ENCODE measurements around the gene RAMP1. TPM values are rescaled to one million over a fixed set of nuclear protein-coding genes. Genes with fewer than 3 reads are reported as not detected.
"Not testable (repeated sequence)": the region's sequence is repeated elsewhere in the genome, so short reads cannot be mapped to it uniquely, and the experiment has no call there.

RAMP1 gene
- total RNA-seq (2014; rRNA removed; shearing (Covaris generic); ENCODE audit: low replicate concordance) = not detected in 2 replicates

- DNase-seq (ENCODE audit: low read depth) = no peak
- in situ Hi-C loops (cut with HindIII; ENCODE audit: low pct_unique_long_range_greater_than_20kb, low sequenced_read_pairs) = no loop called here
These were observed at the start of gene RAMP1 for GRCh38 chr2:237859533-237860272. Gene RAMP1 (plus strand): TSS chr2:237859623. CDS start chr2:237859676, 53 bp downstream.

- in situ Hi-C loops (cut with HindIII; ENCODE audit: low pct_unique_long_range_greater_than_20kb, low sequenced_read_pairs) = no loop called here
- no peak for DNase-seq (ENCODE audit: low read depth)
These were observed 43.8 kb upstream of the RAMP1 start for GRCh38 chr2:237815637-237816036.

GRCh38 chr2:237816531-237816930, 42.9 kb upstream of the RAMP1 start:
- DNase-seq (ENCODE audit: low read depth) = no peak

GRCh38 chr2:237818066-237818473, 41.4 kb upstream of the RAMP1 start:
- in situ Hi-C loops (cut with HindIII; ENCODE audit: low pct_unique_long_range_greater_than_20kb, low sequenced_read_pairs) = no loop called here
- DNase-seq (ENCODE audit: low read depth) = no peak

More at GRCh38 chr2:237816531-237816930, 42.9 kb upstream of the RAMP1 start:
- in situ Hi-C loops (cut with HindIII; ENCODE audit: low pct_unique_long_range_greater_than_20kb, low sequenced_read_pairs) = no loop called here

GRCh38 chr2:237819231-237819630, 40.2 kb upstream of the RAMP1 start:
- in situ Hi-C loops (cut with HindIII; ENCODE audit: low pct_unique_long_range_greater_than_20kb, low sequenced_read_pairs) = no loop called here
- DNase-seq (ENCODE audit: low read depth) = no peak

- in situ Hi-C loops (cut with HindIII; ENCODE audit: low pct_unique_long_range_greater_than_20kb, low sequenced_read_pairs) = no loop called here
- no peak for DNase-seq (ENCODE audit: low read depth)
These were observed 39.0 kb upstream of the RAMP1 start for GRCh38 chr2:237820421-237820820.

GRCh38 chr2:237823544-237823943, 35.9 kb upstream of the RAMP1 start:
- in situ Hi-C loops (cut with HindIII; ENCODE audit: low pct_unique_long_range_greater_than_20kb, low sequenced_read_pairs) = no loop called here

GRCh38 chr2:237824085-237824484, 35.3 kb upstream of the RAMP1 start:
- in situ Hi-C loops (cut with HindIII; ENCODE audit: low pct_unique_long_range_greater_than_20kb, low sequenced_read_pairs) = no loop called here
- no peak for DNase-seq (ENCODE audit: low read depth)

More at GRCh38 chr2:237823544-237823943, 35.9 kb upstream of the RAMP1 start:
- DNase-seq (ENCODE audit: low read depth) = no peak

- in situ Hi-C loops (cut with HindIII; ENCODE audit: low pct_unique_long_range_greater_than_20kb, low sequenced_read_pairs) = no loop called here
- DNase-seq (ENCODE audit: low read depth) = no peak
These were observed 31.9 kb upstream of the RAMP1 start for GRCh38 chr2:237827421-237827987.

GRCh38 chr2:237830522-237830921, 28.9 kb upstream of the RAMP1 start:
- in situ Hi-C loops (cut with HindIII; ENCODE audit: low pct_unique_long_range_greater_than_20kb, low sequenced_read_pairs) = no loop called here

GRCh38 chr2:237833546-237833945, 25.9 kb upstream of the RAMP1 start:
- no peak for DNase-seq (ENCODE audit: low read depth)
- in situ Hi-C loops (cut with HindIII; ENCODE audit: low pct_unique_long_range_greater_than_20kb, low sequenced_read_pairs) = no loop called here

More at GRCh38 chr2:237830522-237830921, 28.9 kb upstream of the RAMP1 start:
- DNase-seq (ENCODE audit: low read depth) = no peak

GRCh38 chr2:237835372-237835771, 24.1 kb upstream of the RAMP1 start:
- in situ Hi-C loops (cut with HindIII; ENCODE audit: low pct_unique_long_range_greater_than_20kb, low sequenced_read_pairs) = no loop called here
- DNase-seq (ENCODE audit: low read depth) = no peak

GRCh38 chr2:237841051-237841450, 18.4 kb upstream of the RAMP1 start:
- in situ Hi-C loops (cut with HindIII; ENCODE audit: low pct_unique_long_range_greater_than_20kb, low sequenced_read_pairs) = no loop called here
- DNase-seq (ENCODE audit: low read depth) = no peak

- in situ Hi-C loops (cut with HindIII; ENCODE audit: low pct_unique_long_range_greater_than_20kb, low sequenced_read_pairs); DNase-seq (ENCODE audit: low read depth): not testable (repeated sequence)
These were observed 10.5 kb upstream of the RAMP1 start for GRCh38 chr2:237848940-237849339.

GRCh38 chr2:237854295-237854694, 5.1 kb upstream of the RAMP1 start:
- no peak for DNase-seq (ENCODE audit: low read depth)
- in situ Hi-C loops (cut with HindIII; ENCODE audit: low pct_unique_long_range_greater_than_20kb, low sequenced_read_pairs) = no loop called here

- no peak for DNase-seq (ENCODE audit: low read depth)
These were observed 1.6 kb upstream of the RAMP1 start for GRCh38 chr2:237857791-237858190.

GRCh38 chr2:237858294-237859081, 935 bp upstream of the RAMP1 start:
- peak; percentile 26 for DNase-seq (ENCODE audit: low read depth)
- in situ Hi-C loops (cut with HindIII; ENCODE audit: low pct_unique_long_range_greater_than_20kb, low sequenced_read_pairs) = no loop called here

More at GRCh38 chr2:237857791-237858190, 1.6 kb upstream of the RAMP1 start:
- in situ Hi-C loops (cut with HindIII; ENCODE audit: low pct_unique_long_range_greater_than_20kb, low sequenced_read_pairs) = no loop called here

GRCh38 chr2:237859082-237859433, 365 bp upstream of the RAMP1 start:
- no peak for DNase-seq (ENCODE audit: low read depth)
- in situ Hi-C loops (cut with HindIII; ENCODE audit: low pct_unique_long_range_greater_than_20kb, low sequenced_read_pairs) = no loop called here

All from Caki2 (cell line).